K562 (cell line): ENCODE results near the gene FOXD2. TPM values are rescaled to one million over a fixed set of nuclear protein-coding genes. Genes with fewer than 3 reads are reported as not detected.

Experiments
- ATAC-seq: fragments of 200-7000 bp; cut with Tn5 transposase; 3 replicates; pipeline ENCODE4 v1.9.1; 2020; ENCODE audit warnings: moderate library complexity
- BruUV-seq: library from RNA; stranded (reverse); fragments of 400-500 nt; replicated peaks from 2 replicates; lab custom pipeline; 2021; lab: Mats Ljungman, UMichigan
- CTCF ChIA-PET: fragments of 300-600 bp; formaldehyde crosslinking; extraction: SDS; loops from one replicate; lab custom pipeline; 2021; ENCODE audit warnings: low intra/inter-chr PET ratio; lab: Yijun Ruan, JAX
- POLR2A ChIA-PET: fragments of 300-600, 350-650 bp; sonication (Branson Sonifier 250); formaldehyde crosslinking; extraction: SDS; loops from one replicate; lab custom pipeline; 2021; ENCODE audit warnings: antibody characterized with exemption, inconsistent platforms; lab: Yijun Ruan, JAX
- DNase-seq, 4 experiments: peaks; one replicate each; pipeline versions ENCODE4 v3.0.0 to v3.0.0-alpha.2; 2011 to 2018; ENCODE audit warnings: low spot score in 3 of 4, mixed read lengths in 3 of 4; ENCODE audit errors: extremely low read depth in 1 of 4
- FAIRE-seq: peaks from 2 replicates; lab custom pipeline; 2011; peaks lifted over from hg19 to GRCh38; lab: Jason Lieb, UNC
- H2AFZ ChIP-seq: 2 replicates; pipeline ENCODE4 v1.6.0; 2011; ENCODE audit warnings: low read depth, low read length, control low read depth, inconsistent platforms
- H3K27ac ChIP-seq: fragments of 200-600 bp; 3 replicates; pipeline ENCODE4 v1.8.0; 2011; ENCODE audit warnings: low read depth, mild to moderate bottlenecking, control low read depth, inconsistent platforms, low read length, moderate library complexity, mixed read lengths; ENCODE audit errors: extremely low read depth
- H3K27me3 ChIP-seq, 2 experiments: fragments of 300-600 bp in 1 of 2; 2 replicates in 1 of 2; 3 replicates in 1 of 2; pipeline versions ENCODE4 v1.6.0 to v1.8.0; 2011; ENCODE audit warnings: inconsistent platforms in 2 of 2, low read length in 2 of 2, mild to moderate bottlenecking in 1 of 2, mixed read lengths in 1 of 2, moderate library complexity in 1 of 2; ENCODE audit not compliant: control insufficient read depth in 2 of 2, insufficient read depth in 2 of 2
- H3K36me3 ChIP-seq: fragments of 300-600 bp; 3 replicates; pipeline ENCODE4 v1.8.0; 2011; ENCODE audit warnings: mild to moderate bottlenecking, low read length, inconsistent platforms; ENCODE audit not compliant: control insufficient read depth, insufficient read depth
- H3K4me1 ChIP-seq, 2 experiments: fragments of 200-600 bp in 1 of 2; replicated peaks in 1 of 2; 2 replicates in 1 of 2; 3 replicates in 1 of 2; pipeline versions ENCODE4 v1.5.1 to v1.8.0; 2011; ENCODE audit warnings: inconsistent platforms in 2 of 2, low read length in 2 of 2, mild to moderate bottlenecking in 1 of 2, mixed read lengths in 1 of 2, moderate library complexity in 1 of 2; ENCODE audit not compliant: control insufficient read depth in 2 of 2, insufficient read depth in 2 of 2
- H3K4me2 ChIP-seq: 2 replicates; pipeline ENCODE4 v1.6.1; 2011; ENCODE audit warnings: low read length, control low read depth, inconsistent platforms, mixed read lengths; ENCODE audit not compliant: insufficient read depth
- H3K4me3 ChIP-seq: fragments of 200-600 bp; sonication (generic), shearing (Covaris generic); 2 replicates; pipeline ENCODE4 v1.5.1; 2016; ENCODE audit warnings: control low read depth, inconsistent platforms
- H3K79me2 ChIP-seq: fragments of 200-600 bp; 3 replicates; pipeline ENCODE4 v1.8.0; 2011; ENCODE audit warnings: low read length, inconsistent platforms; ENCODE audit not compliant: control insufficient read depth, insufficient read depth
- H3K9ac ChIP-seq, 2 experiments: 2 replicates each; pipeline versions ENCODE4 v1.6.0 to v1.6.1; 2011; ENCODE audit warnings: low read depth in 2 of 2, low read length in 2 of 2, control low read depth in 1 of 2, inconsistent platforms in 1 of 2, mild to moderate bottlenecking in 1 of 2, mixed read lengths in 1 of 2; ENCODE audit not compliant: insufficient read depth in 1 of 2
- H3K9me1 ChIP-seq: one replicate; pipeline ENCODE4 v1.6.0; 2011; ENCODE audit warnings: inconsistent platforms, mild to moderate bottlenecking, low read length, moderate library complexity; ENCODE audit not compliant: control insufficient read depth, insufficient read depth
- H3K9me3 ChIP-seq: replicated peaks from 2 replicates; pipeline ENCODE4 v1.5.1; 2011; ENCODE audit warnings: low read depth, low read length, inconsistent platforms; ENCODE audit not compliant: control insufficient read depth, insufficient read depth
- H4K20me1 ChIP-seq: replicated peaks from 2 replicates; pipeline ENCODE4 v1.6.1; 2011; ENCODE audit warnings: low read length, inconsistent platforms, mixed read lengths; ENCODE audit not compliant: control insufficient read depth, insufficient read depth
- BCL6 ChIP-seq: fragments of 250-450 bp; sonication (Bioruptor Pico); IDR thresholded peaks from 2 replicates; pipeline ENCODE4 v1.4.0; 2020
- CHD2 ChIP-seq: IDR thresholded peaks from 2 replicates; pipeline ENCODE4 v1.6.1; 2011; ENCODE audit warnings: low read depth, low read length
- CREB1 ChIP-seq, 2 experiments: sonication (generic) in 1 of 2; formaldehyde crosslinking in 1 of 2; IDR thresholded peaks; 2 replicates each; pipeline versions ENCODE4 v1.6.1 to v1.8.0; 2012 to 2022; ENCODE audit warnings: inconsistent platforms in 1 of 2, mild to moderate bottlenecking in 1 of 2, missing genetic modification reagents in 1 of 2, moderate library complexity in 1 of 2
- DIDO1 ChIP-seq: fragments of 450-650 bp; IDR thresholded peaks from 2 replicates; pipeline ENCODE4 v1.6.1; 2016; ENCODE audit warnings: low read depth, missing biosample characterization, missing genetic modification characterization
- E2F4 ChIP-seq: sonication (generic); formaldehyde crosslinking; IDR thresholded peaks from 2 replicates; pipeline ENCODE4 v1.8.0; 2022; ENCODE audit warnings: mild to moderate bottlenecking, low read depth, missing genetic modification reagents
- GATAD2A ChIP-seq: fragments of 450-650 bp; IDR thresholded peaks from 2 replicates; pipeline ENCODE4 v1.6.1; 2017
- HDAC6 ChIP-seq: IDR thresholded peaks from 2 replicates; pipeline ENCODE4 v1.6.1; 2012; ENCODE audit warnings: low read depth, mild to moderate bottlenecking, control low read depth, inconsistent platforms, low read length, moderate library complexity
- HDAC8 ChIP-seq: fragments of 450-650 bp; IDR thresholded peaks from 2 replicates; pipeline ENCODE4 v1.6.1; 2016; ENCODE audit warnings: mild to moderate bottlenecking, missing genetic modification characterization, moderate library complexity, missing compliant biosample characterization
- MAX ChIP-seq: sonication (generic); formaldehyde crosslinking; IDR thresholded peaks from 2 replicates; pipeline ENCODE4 v1.9.0; 2022; ENCODE audit warnings: mild to moderate bottlenecking, missing genetic modification reagents
- NCOA2 ChIP-seq, 2 experiments: fragments of 450-650 bp; IDR thresholded peaks; 2 replicates each; pipeline ENCODE4 v1.6.1; 2018; ENCODE audit warnings: mild to moderate bottlenecking in 2 of 2, moderate library complexity in 1 of 2; ENCODE audit not compliant: partially characterized antibody in 2 of 2
- POLR2G ChIP-seq: fragments of 200-400 bp; formaldehyde crosslinking; IDR thresholded peaks from 2 replicates; pipeline ENCODE4 v1.6.1; 2017; ENCODE audit warnings: low read depth, mild to moderate bottlenecking, antibody characterized with exemption, low read length, moderate library complexity
- RB1 ChIP-seq: fragments of 450-650 bp; IDR thresholded peaks from 2 replicates; pipeline ENCODE4 v1.6.1; 2017; ENCODE audit warnings: low read depth, mild to moderate bottlenecking
- SNRNP70 ChIP-seq: fragments of 200-400 bp; formaldehyde crosslinking; optimal IDR thresholded peaks from 2 replicates; pipeline ENCODE3; 2017; ENCODE audit warnings: low read depth, low read length
- TAL1 ChIP-seq: fragments of 450-650 bp; IDR thresholded peaks from 2 replicates; pipeline ENCODE4 v1.6.1; 2016; ENCODE audit warnings: mild to moderate bottlenecking
- ZNF740 ChIP-seq, 3 experiments: fragments of 200-800 bp in 1 of 3; sonication (Bioruptor generic) in 1 of 3; sonication (generic) in 1 of 3; formaldehyde crosslinking in 1 of 3; IDR thresholded peaks; 2 replicates each; pipeline versions ENCODE4 v1.6.1 to v1.8.0; 2016 to 2022; ENCODE audit warnings: mild to moderate bottlenecking in 2 of 3, missing compliant biosample characterization in 2 of 3, missing genetic modification characterization in 2 of 3, missing genetic modification reagents in 1 of 3
- ZNF764 ChIP-seq: fragments of 250-450 bp; sonication (Bioruptor Pico); IDR thresholded peaks from 2 replicates; pipeline ENCODE4 v1.4.0; 2020; ENCODE audit warnings: low read depth, mild to moderate bottlenecking, moderate library complexity
- ZNF830 ChIP-seq: fragments of 250-450 bp; sonication (Bioruptor Pico); IDR thresholded peaks from 2 replicates; pipeline ENCODE4 v1.5.0; 2021; ENCODE audit warnings: mild to moderate bottlenecking
- WGBS: fragments of 100-300 bp; shearing (Covaris generic); methylation state at CpG from one replicate; pipeline ENCODE4 v1.1.6; 2016; ENCODE audit warnings: low coverage, mixed read lengths; ENCODE audit not compliant: insufficient coverage; ENCODE audit errors: missing lambda C conversion rate; 5-methylcytosine and 5-hydroxymethylcytosine counted together
- in situ Hi-C: fragments of 300-500 bp; cut with MboI; formaldehyde crosslinking; loops from 4 replicates; pipeline ENCODE4 v1.15.0; 2018; ENCODE audit warnings: inconsistent platforms, mixed read lengths
- intact Hi-C: fragments of 100-400 bp; cut with micrococcal nuclease; formaldehyde crosslinking; loops from 2 replicates; pipeline ENCODE4 v1.14.2; 2022
- polyA plus RNA-seq, 8 experiments: library from polyadenylated mRNA; depleted of rRNA in 4 of 8; stranded (reverse) in 5 of 8; unstranded in 3 of 8; fragments of >200 nt; fragmentation: Nextera tagmentation in 2 of 8; fragmentation: Illumina TruSeq in 1 of 8; extraction: Ambion mirVana in 2 of 8; extraction: Trizol in 1 of 8; gene quantifications; 2 replicates each; pipeline versions ENCODE4 v1.2.1 to v1.2.3, GENCODE V29; 2011 to 2014; ENCODE audit warnings: inconsistent platforms in 1 of 8, missing spikeins in 1 of 8
- total RNA-seq, 7 experiments: library from RNA; depleted of rRNA in 6 of 7; stranded (reverse); fragments of >200 nt in 6 of 7; fragmentation: Illumina TruSeq in 2 of 7; extraction: Trizol in 2 of 7; gene quantifications; 2 replicates each; pipeline versions ENCODE4 v1.2.1 to v1.2.3, GENCODE V29; 2011 to 2021; ENCODE audit warnings: low replicate concordance in 1 of 7

Gene FOXD2
- total and polyA plus RNA-seq, 9 of the 15 experiments (the other 6 are each of a cell fraction or from before 2014, with no cell fraction given) = 0.06 to 1.2 (median 0.22) TPM

GRCh38 chr1:47412437-47412836 lies 25.4 kb upstream of the FOXD2 start (continued):
- no peak for TF ChIP-seq DIDO1
- no peak for TF ChIP-seq NCOA2 (IDR thresholded peaks at IDR 0.05; ENCODE audit: partially characterized antibody in 2 of 2)
- TF ChIP-seq RB1 = no peak
- TF ChIP-seq TAL1 = no peak
- TF ChIP-seq, all 486 proteins: peak for 0

GRCh38 chr1:47415728-47416318 lies 22.0 kb upstream of the FOXD2 start, which contains the start of gene FOXE3:
Gene FOXE3, plus strand, starts transcription at chr1:47416285. Its CDS starts 31 bp downstream, at chr1:47416316.
- Histone ChIP-seq H3K4me3 (no peak within 1 kb of the TSS), H4K20me1 (0 out of 2 replicates have a peak, but pooled peaks cover 4% of the 10 kb centered on the region), H2AFZ (no peak within 1 kb of the TSS), H3K4me1 (peaks cover 0 to 4% of the 10 kb centered on the region in 2 experiments; a peak in 1 of 5 replicates), H3K27ac (no peak within 1 kb of the TSS), H3K9me1 (no peaks in the 10 kb centered on the region), H3K27me3 (peaks cover 45 to 81% of the 10 kb centered on the region in 2 experiments), H3K9me3 (no peaks in the 10 kb centered on the region), H3K79me2 (no peaks in the 10 kb centered on the region), H3K9ac (0 out of 4 replicates have a peak within 1 kb of the TSS, but pooled peaks of 1 of the 2 experiments have one; percentile 22), H3K36me3 (no peaks in the 10 kb centered on the region), H3K4me2 (no peak within 1 kb of the TSS)
- in situ Hi-C loops (no loop called here), intact Hi-C loops (no loop called here)
- ATAC-seq (no peak), DNase-seq (no peak), FAIRE-seq (no peak)
- no TSS peak for BruUV-seq
- ChIA-PET POLR2A (interaction anchor here (1.2 kb wide), 1 partner anchor 8 kb away, joined by 3 read pairs; no protein-coding TSS in a partner anchor), CTCF (no interaction called here)
- WGBS = 35% methylated on average over 10 of the region's 21 CpGs
- no peak for TF ChIP-seq POLR2G
- no peak for TF ChIP-seq E2F4
- TF ChIP-seq BCL6 (CRISPR knock-in tag) = no peak
- no peak for TF ChIP-seq SNRNP70
- TF ChIP-seq ZNF764 (CRISPR knock-in tag) = no peak
- TF ChIP-seq CHD2 = no peak
- no peak for TF ChIP-seq CREB1 (IDR thresholded peaks at IDR 0.05)
- no peak for TF ChIP-seq CREB1 (CRISPR knock-in tag; IDR thresholded peaks at IDR 0.05)
- no peak for TF ChIP-seq GATAD2A
- no peak for TF ChIP-seq ZNF830 (CRISPR knock-in tag)
- no peak for TF ChIP-seq HDAC6
- no peak for TF ChIP-seq ZNF740 (CRISPR knock-in tag; IDR thresholded peaks at IDR 0.05)
- TF ChIP-seq ZNF740 (tag; IDR thresholded peaks at IDR 0.05) = no peak
- TF ChIP-seq HDAC8 (tag) = no peak
- no peak for TF ChIP-seq MAX (CRISPR knock-in tag)
